ENCODE measurements around the gene HAUS1.
A peak's percentile ranks its signal among the peaks of the same experiment; 100 is the strongest.
"Not testable (repeated sequence)": the region's sequence is repeated elsewhere in the genome, so short reads cannot be mapped to it uniquely, and the experiment has no call there.

HAUS1 gene

GRCh38 chr18:46095532-46095931 lies 8.7 kb upstream of the HAUS1 start:
- no peak for DNase-seq (ENCODE audit: low read depth)

- no peak for DNase-seq (ENCODE audit: low read depth)
These were observed 7.4 kb upstream of the HAUS1 start for GRCh38 chr18:46096651-46097300.

- DNase-seq (ENCODE audit: low read depth), result no peak
These were observed 6.8 kb upstream of the HAUS1 start for GRCh38 chr18:46097431-46097800.

GRCh38 chr18:46097801-46098615 lies 6.2 kb upstream of the HAUS1 start, which contains the start of gene ATP5F1A:
Gene ATP5F1A (minus strand): TSS chr18:46098296. CDS start chr18:46098231, 65 bp downstream.
- DNase-seq (ENCODE audit: low read depth), result peak; percentile 49

GRCh38 chr18:46098616-46098933 lies 5.6 kb upstream of the HAUS1 start:
- DNase-seq (ENCODE audit: low read depth), result no peak

GRCh38 chr18:46099463-46099862 lies 4.7 kb upstream of the HAUS1 start:
- no peak for DNase-seq (ENCODE audit: low read depth)

GRCh38 chr18:46109386-46109785 lies 5.2 kb downstream of the HAUS1 start:
- DNase-seq (ENCODE audit: low read depth), result no peak

GRCh38 chr18:46110406-46110805 lies 6.2 kb downstream of the HAUS1 start:
- no peak for DNase-seq (ENCODE audit: low read depth)

- DNase-seq (ENCODE audit: low read depth), result no peak
These were observed 9.6 kb downstream of the HAUS1 start for GRCh38 chr18:46113751-46114150.

- DNase-seq (ENCODE audit: low read depth), result not testable (repeated sequence)
These were observed 22.4 kb downstream of the HAUS1 start for GRCh38 chr18:46126625-46127024.

- DNase-seq (ENCODE audit: low read depth), result no peak
These were observed 25.9 kb downstream of the HAUS1 start for GRCh38 chr18:46130061-46130460.

- DNase-seq (ENCODE audit: low read depth), result not testable (repeated sequence)
These were observed 26.4 kb downstream of the HAUS1 start for GRCh38 chr18:46130549-46130948.

- DNase-seq (ENCODE audit: low read depth), result no peak
These were observed 29.3 kb downstream of the HAUS1 start for GRCh38 chr18:46133534-46133933.

- no peak for DNase-seq (ENCODE audit: low read depth)
These were observed 30.9 kb downstream of the HAUS1 start for GRCh38 chr18:46134920-46135675.

- no peak for DNase-seq (ENCODE audit: low read depth)
These were observed 36.0 kb downstream of the HAUS1 start for GRCh38 chr18:46140173-46140572.

GRCh38 chr18:46141199-46141598 lies 37.0 kb downstream of the HAUS1 start:
- DNase-seq (ENCODE audit: low read depth), result no peak

- DNase-seq (ENCODE audit: low read depth), result peak; percentile 33
These were observed 44.6 kb downstream of the HAUS1 start for GRCh38 chr18:46148810-46149209.

- no peak for DNase-seq (ENCODE audit: low read depth)
These were observed 48.2 kb downstream of the HAUS1 start for GRCh38 chr18:46152436-46152807.

GRCh38 chr18:46152808-46153617 lies 48.8 kb downstream of the HAUS1 start:
- no peak for DNase-seq (ENCODE audit: low read depth)

- peak; percentile 82 for DNase-seq (ENCODE audit: low read depth)
These were observed 51.5 kb downstream of the HAUS1 start for GRCh38 chr18:46155641-46156051.

- no peak for DNase-seq (ENCODE audit: low read depth)
These were observed 52.0 kb downstream of the HAUS1 start for GRCh38 chr18:46156124-46156745.

- no peak for DNase-seq (ENCODE audit: low read depth)
These were observed 52.7 kb downstream of the HAUS1 start for GRCh38 chr18:46156843-46157242.
